GM18526 (cell line): Measurements from ENCODE around the gene ALKBH2.

Experiments
- POLR2A ChIP-seq: IDR thresholded peaks from 3 replicates; pipeline ENCODE4 v1.6.1; 2011; ENCODE audit not compliant: insufficient read length; ENCODE audit errors: extremely low read depth

ALKBH2 gene

GRCh38 chr12:109098183-109098604, 4.9 kb upstream of the ALKBH2 start:
- TF ChIP-seq POLR2A = no peak

- peak; percentile 29 for TF ChIP-seq POLR2A
These were observed 4.3 kb upstream of the ALKBH2 start, which contains the start of gene UNG for GRCh38 chr12:109097435-109098182. Gene UNG (plus strand): TSS chr12:109097597. CDS start chr12:109097680, 83 bp downstream.

GRCh38 chr12:109097140-109097434, 3.8 kb upstream of the ALKBH2 start:
- no peak for TF ChIP-seq POLR2A

- no peak for TF ChIP-seq POLR2A
These were observed 713 bp downstream of the ALKBH2 start for GRCh38 chr12:109092497-109093021.

GRCh38 chr12:109089683-109090082, 3.6 kb downstream of the ALKBH2 start:
- TF ChIP-seq POLR2A = no peak

- TF ChIP-seq POLR2A = no peak
These were observed 4.5 kb downstream of the ALKBH2 start for GRCh38 chr12:109088818-109089217.

- no peak for TF ChIP-seq POLR2A
These were observed 6.0 kb downstream of the ALKBH2 start for GRCh38 chr12:109087250-109087649.

- TF ChIP-seq POLR2A = no peak
These were observed 7.7 kb downstream of the ALKBH2 start for GRCh38 chr12:109085590-109085989.

GRCh38 chr12:109084425-109084824, 8.8 kb downstream of the ALKBH2 start:
- no peak for TF ChIP-seq POLR2A

GRCh38 chr12:109082751-109083150, 10.5 kb downstream of the ALKBH2 start:
- no peak for TF ChIP-seq POLR2A

- no peak for TF ChIP-seq POLR2A
These were observed 18.4 kb downstream of the ALKBH2 start for GRCh38 chr12:109074866-109075265.

- no peak for TF ChIP-seq POLR2A
These were observed 23.7 kb downstream of the ALKBH2 start for GRCh38 chr12:109069307-109070271.

- TF ChIP-seq POLR2A = no peak
These were observed 27.4 kb downstream of the ALKBH2 start for GRCh38 chr12:109065853-109066193.

- no peak for TF ChIP-seq POLR2A
These were observed 28.0 kb downstream of the ALKBH2 start for GRCh38 chr12:109065154-109065852.

GRCh38 chr12:109064143-109064542, 29.1 kb downstream of the ALKBH2 start:
- no peak for TF ChIP-seq POLR2A

GRCh38 chr12:109058773-109059172, 34.5 kb downstream of the ALKBH2 start:
- no peak for TF ChIP-seq POLR2A

- no peak for TF ChIP-seq POLR2A
These were observed 35.9 kb downstream of the ALKBH2 start for GRCh38 chr12:109057376-109057775.
